Activated T-helper 1 cell treated with anti-CD3 and anti-CD28 coated beads, Interleukin-12 subunit alpha, Interleukin-12 subunit beta, Interleukin-2, Interleukin-4 antibody, amounts not matched to agents 30 ng/mL and 10 ng/mL and 1 ng/mL, durations not matched to agents 14 hours and 24 hours and 36 hours (primary cell): ENCODE data around the gene PANK4. TPM values are rescaled to one million over a fixed set of nuclear protein-coding genes. Genes with fewer than 3 reads are reported as not detected.

ENCODE experiments used
- DNase-seq: peaks from one replicate; pipeline ENCODE4 v3.0.0; 2021; ENCODE audit warnings: low spot score
- H3K27ac Mint-ChIP-seq: one replicate; pipeline ENCODE4 v1.8.0; 2021; ENCODE audit warnings: mild to moderate bottlenecking, mixed read lengths
- H3K27me3 Mint-ChIP-seq: one replicate; pipeline ENCODE4 v1.8.0; 2022; ENCODE audit warnings: mild to moderate bottlenecking, moderate library complexity, mixed read lengths; ENCODE audit not compliant: insufficient read depth
- H3K36me3 Mint-ChIP-seq: one replicate; pipeline ENCODE4 v1.8.0; 2021; ENCODE audit warnings: low read depth, mixed read lengths
- H3K4me1 Mint-ChIP-seq: one replicate; pipeline ENCODE4 v1.8.0; 2021; ENCODE audit warnings: low read depth, mixed read lengths
- H3K4me3 Mint-ChIP-seq: one replicate; pipeline ENCODE4 v1.8.0; 2021; ENCODE audit warnings: mild to moderate bottlenecking, moderate library complexity, mixed read lengths
- H3K9me3 Mint-ChIP-seq: one replicate; pipeline ENCODE4 v1.8.0; 2021; ENCODE audit warnings: mixed read lengths
- intact Hi-C: fragments of 100-400 bp; cut with micrococcal nuclease; formaldehyde crosslinking; loops from one replicate; pipeline ENCODE4 v1.15.1; 2024
- total RNA-seq: library from RNA; stranded (reverse); gene quantifications from 2 replicates; pipeline ENCODE4 v1.2.3, GENCODE V29; 2022

PANK4 gene
- total RNA-seq, 1 donor from 2014 or later = 65.6 TPM

GRCh38 chr1:2499260-2499659 lies 27.1 kb downstream of the PANK4 start:
- no peak for DNase-seq
- Mint-ChIP-seq H3K27ac (peak overlapping the region; percentile 23), H3K9me3 (no peaks in the 10 kb centered on the region), H3K36me3 (no peaks in the 10 kb centered on the region), H3K4me1 (peaks cover 5% of the 10 kb centered on the region), H3K4me3 (no peak overlapping the region), H3K27me3 (no peaks in the 10 kb centered on the region)
- intact Hi-C loops = no loop called here

GRCh38 chr1:2498648-2499047 lies 27.7 kb downstream of the PANK4 start:
- H3K27me3 Mint-ChIP-seq = no peaks in the 10 kb centered on the region
- H3K4me3 Mint-ChIP-seq = no peak overlapping the region
- no peaks in the 10 kb centered on the region for H3K36me3 Mint-ChIP-seq
- intact Hi-C loops = no loop called here
- H3K9me3 Mint-ChIP-seq = no peaks in the 10 kb centered on the region
- peaks cover 5% of the 10 kb centered on the region for H3K4me1 Mint-ChIP-seq
- no peak overlapping the region for H3K27ac Mint-ChIP-seq
- DNase-seq = no peak

GRCh38 chr1:2497891-2498290 lies 28.5 kb downstream of the PANK4 start:
- Mint-ChIP-seq H3K27me3 (no peaks in the 10 kb centered on the region), H3K4me1 (peaks cover 5% of the 10 kb centered on the region)

GRCh38 chr1:2496746-2497145 lies 29.6 kb downstream of the PANK4 start:
- no peaks in the 10 kb centered on the region for H3K27me3 Mint-ChIP-seq
- DNase-seq = no peak
- peaks cover 5% of the 10 kb centered on the region for H3K4me1 Mint-ChIP-seq
- H3K4me3 Mint-ChIP-seq = no peak overlapping the region
- H3K9me3 Mint-ChIP-seq = no peaks in the 10 kb centered on the region
- H3K36me3 Mint-ChIP-seq = no peaks in the 10 kb centered on the region
- H3K27ac Mint-ChIP-seq = no peak overlapping the region
- intact Hi-C loops = no loop called here

More at GRCh38 chr1:2497891-2498290, 28.5 kb downstream of the PANK4 start:
- DNase-seq = no peak
- no peak overlapping the region for H3K27ac Mint-ChIP-seq
- H3K9me3 Mint-ChIP-seq = no peaks in the 10 kb centered on the region
- no peaks in the 10 kb centered on the region for H3K36me3 Mint-ChIP-seq
- no peak overlapping the region for H3K4me3 Mint-ChIP-seq
- intact Hi-C loops = no loop called here

- H3K9me3 Mint-ChIP-seq = no peaks in the 10 kb centered on the region
- no peak overlapping the region for H3K4me3 Mint-ChIP-seq
- peaks cover 5% of the 10 kb centered on the region for H3K4me1 Mint-ChIP-seq
- peaks cover under 1% of the 10 kb centered on the region for H3K36me3 Mint-ChIP-seq
- no peak for DNase-seq
- no peaks in the 10 kb centered on the region for H3K27me3 Mint-ChIP-seq
- no peak overlapping the region for H3K27ac Mint-ChIP-seq
- intact Hi-C loops = no loop called here
Observed at GRCh38 chr1:2496087-2496622, 30.2 kb downstream of the PANK4 start.

- intact Hi-C loops = no loop called here
- DNase-seq = no peak
- Mint-ChIP-seq H3K4me3 (no peak overlapping the region), H3K4me1 (peaks cover 5% of the 10 kb centered on the region), H3K27me3 (no peaks in the 10 kb centered on the region), H3K27ac (no peak overlapping the region), H3K36me3 (peaks cover 2% of the 10 kb centered on the region), H3K9me3 (no peaks in the 10 kb centered on the region)
Observed at GRCh38 chr1:2495546-2495945, 30.9 kb downstream of the PANK4 start.

- DNase-seq = no peak
- intact Hi-C loops = no loop called here
- H3K9me3 Mint-ChIP-seq = no peaks in the 10 kb centered on the region
- H3K27ac Mint-ChIP-seq = no peak overlapping the region
- H3K27me3 Mint-ChIP-seq = no peaks in the 10 kb centered on the region
- H3K4me1 Mint-ChIP-seq = no peaks in the 10 kb centered on the region
- H3K4me3 Mint-ChIP-seq = no peak overlapping the region
- H3K36me3 Mint-ChIP-seq = peaks cover 2% of the 10 kb centered on the region
Observed at GRCh38 chr1:2495026-2495425, 31.4 kb downstream of the PANK4 start.

- intact Hi-C loops = no loop called here
- no peaks in the 10 kb centered on the region for H3K27me3 Mint-ChIP-seq
- H3K27ac Mint-ChIP-seq = no peak overlapping the region
- DNase-seq = no peak
- no peak overlapping the region for H3K4me3 Mint-ChIP-seq
- H3K4me1 Mint-ChIP-seq = no peaks in the 10 kb centered on the region
- H3K9me3 Mint-ChIP-seq = no peaks in the 10 kb centered on the region
- peaks cover 2% of the 10 kb centered on the region for H3K36me3 Mint-ChIP-seq
Observed at GRCh38 chr1:2494323-2494693, 32.1 kb downstream of the PANK4 start.

- Mint-ChIP-seq H3K36me3 (peaks cover 2% of the 10 kb centered on the region), H3K27me3 (no peaks in the 10 kb centered on the region), H3K4me1 (no peaks in the 10 kb centered on the region), H3K9me3 (peaks cover 3% of the 10 kb centered on the region), H3K27ac (no peak overlapping the region), H3K4me3 (no peak overlapping the region)
- intact Hi-C loops = no loop called here
- DNase-seq = no peak
Observed at GRCh38 chr1:2493691-2494322, 32.6 kb downstream of the PANK4 start.

GRCh38 chr1:2493218-2493617 lies 33.2 kb downstream of the PANK4 start:
- no peaks in the 10 kb centered on the region for H3K4me1 Mint-ChIP-seq
- intact Hi-C loops = no loop called here
- no peak for DNase-seq
- peaks cover 2% of the 10 kb centered on the region for H3K36me3 Mint-ChIP-seq
- H3K27me3 Mint-ChIP-seq = no peaks in the 10 kb centered on the region
- H3K9me3 Mint-ChIP-seq = peaks cover 7% of the 10 kb centered on the region
- H3K27ac Mint-ChIP-seq = no peak overlapping the region
- H3K4me3 Mint-ChIP-seq = no peak overlapping the region

GRCh38 chr1:2492091-2492490 lies 34.3 kb downstream of the PANK4 start:
- Mint-ChIP-seq H3K9me3 (peaks cover 14% of the 10 kb centered on the region), H3K4me1 (no peaks in the 10 kb centered on the region)
- intact Hi-C loops = no loop called here

GRCh38 chr1:2489615-2490014 lies 36.8 kb downstream of the PANK4 start:
- intact Hi-C loops = no loop called here
- no peak overlapping the region for H3K4me3 Mint-ChIP-seq
- no peaks in the 10 kb centered on the region for H3K4me1 Mint-ChIP-seq
- H3K27ac Mint-ChIP-seq = no peak overlapping the region
- peaks cover 7% of the 10 kb centered on the region for H3K36me3 Mint-ChIP-seq
- no peaks in the 10 kb centered on the region for H3K27me3 Mint-ChIP-seq
- peaks cover 14% of the 10 kb centered on the region for H3K9me3 Mint-ChIP-seq
- DNase-seq = no peak

More at GRCh38 chr1:2492091-2492490, 34.3 kb downstream of the PANK4 start:
- Mint-ChIP-seq H3K27ac (no peak overlapping the region), H3K27me3 (no peaks in the 10 kb centered on the region), H3K4me3 (no peak overlapping the region), H3K36me3 (peaks cover 7% of the 10 kb centered on the region)
- no peak for DNase-seq

GRCh38 chr1:2488688-2489087 lies 37.7 kb downstream of the PANK4 start:
- H3K4me3 Mint-ChIP-seq = no peak overlapping the region
- intact Hi-C loops = no loop called here
- H3K27me3 Mint-ChIP-seq = no peaks in the 10 kb centered on the region

GRCh38 chr1:2486558-2486957 lies 39.8 kb downstream of the PANK4 start:
- DNase-seq = no peak
- intact Hi-C loops = no loop called here
- no peak overlapping the region for H3K4me3 Mint-ChIP-seq
- H3K36me3 Mint-ChIP-seq = peaks cover 7% of the 10 kb centered on the region
- no peak overlapping the region for H3K27ac Mint-ChIP-seq
- peaks cover 6% of the 10 kb centered on the region for H3K4me1 Mint-ChIP-seq
- H3K27me3 Mint-ChIP-seq = no peaks in the 10 kb centered on the region
- peaks cover 14% of the 10 kb centered on the region for H3K9me3 Mint-ChIP-seq

More at GRCh38 chr1:2488688-2489087, 37.7 kb downstream of the PANK4 start:
- Mint-ChIP-seq H3K36me3 (peaks cover 7% of the 10 kb centered on the region), H3K9me3 (peaks cover 14% of the 10 kb centered on the region), H3K27ac (no peak overlapping the region), H3K4me1 (peaks cover 6% of the 10 kb centered on the region)
- no peak for DNase-seq
